Activated T-cell treated with anti-CD3 and anti-CD28 coated beads for 24 hours (primary cell): ENCODE results near the gene CLCNKA.

Experiments used
- DNase-seq: peaks from one replicate; pipeline ENCODE4 v3.0.0-alpha.2; 2020; ENCODE audit warnings: low read depth

The CLCNKA gene

GRCh38 chr1:16063226-16063829 is 41.5 kb downstream of the CLCNKA start:
- no peak for DNase-seq

- DNase-seq, result no peak
Measured at GRCh38 chr1:16063921-16064320, 42.1 kb downstream of the CLCNKA start.

- DNase-seq, result no peak
Measured at GRCh38 chr1:16064536-16065268, 42.9 kb downstream of the CLCNKA start.

- DNase-seq, result no peak
Measured at GRCh38 chr1:16065269-16065576, 43.4 kb downstream of the CLCNKA start.

GRCh38 chr1:16066245-16066644 is 44.4 kb downstream of the CLCNKA start:
- DNase-seq, result no peak

GRCh38 chr1:16067127-16067768 is 45.4 kb downstream of the CLCNKA start:
- DNase-seq, result no peak

GRCh38 chr1:16067933-16068332 is 46.1 kb downstream of the CLCNKA start:
- DNase-seq, result no peak

GRCh38 chr1:16068356-16069270 is 46.8 kb downstream of the CLCNKA start:
- no peak for DNase-seq

GRCh38 chr1:16070640-16071355 is 49.0 kb downstream of the CLCNKA start:
- DNase-seq, result no peak

- no peak for DNase-seq
Measured at GRCh38 chr1:16071614-16072013, 49.8 kb downstream of the CLCNKA start.

- DNase-seq, result no peak
Measured at GRCh38 chr1:16072095-16072494, 50.3 kb downstream of the CLCNKA start.

GRCh38 chr1:16072616-16073484 is 51.0 kb downstream of the CLCNKA start:
- no peak for DNase-seq

- peak; percentile 11 for DNase-seq
Measured at GRCh38 chr1:16073490-16074119, 51.8 kb downstream of the CLCNKA start, which contains the start of gene FAM131C. Gene FAM131C, minus strand, starts transcription at chr1:16073651. Its CDS starts 209 bp downstream, at chr1:16073442.

- no peak for DNase-seq
Measured at GRCh38 chr1:16074217-16074616, 52.4 kb downstream of the CLCNKA start.

- no peak for DNase-seq
Measured at GRCh38 chr1:16075337-16076030, 53.6 kb downstream of the CLCNKA start.

- no peak for DNase-seq
Measured at GRCh38 chr1:16076031-16076864, 54.4 kb downstream of the CLCNKA start.

GRCh38 chr1:16076865-16077238 is 55.0 kb downstream of the CLCNKA start:
- no peak for DNase-seq

GRCh38 chr1:16077406-16078245 is 55.8 kb downstream of the CLCNKA start:
- DNase-seq, result no peak
